GM19023 (cell line): ENCODE data around the gene UNC5C.
A peak's percentile ranks its signal among the peaks of the same experiment; 100 is the strongest.

Experiments
- ATAC-seq: cut with Tn5 transposase; IDR thresholded peaks from one replicate; pipeline ENCODE4 v1.9.1; 2021; ENCODE audit warnings: mild to moderate bottlenecking, moderate library complexity; ENCODE audit not compliant: unreplicated experiment

Gene UNC5C

GRCh38 chr4:95360906-95361695 is 187.7 kb downstream of the UNC5C start:
- no peak for ATAC-seq

DNA sequence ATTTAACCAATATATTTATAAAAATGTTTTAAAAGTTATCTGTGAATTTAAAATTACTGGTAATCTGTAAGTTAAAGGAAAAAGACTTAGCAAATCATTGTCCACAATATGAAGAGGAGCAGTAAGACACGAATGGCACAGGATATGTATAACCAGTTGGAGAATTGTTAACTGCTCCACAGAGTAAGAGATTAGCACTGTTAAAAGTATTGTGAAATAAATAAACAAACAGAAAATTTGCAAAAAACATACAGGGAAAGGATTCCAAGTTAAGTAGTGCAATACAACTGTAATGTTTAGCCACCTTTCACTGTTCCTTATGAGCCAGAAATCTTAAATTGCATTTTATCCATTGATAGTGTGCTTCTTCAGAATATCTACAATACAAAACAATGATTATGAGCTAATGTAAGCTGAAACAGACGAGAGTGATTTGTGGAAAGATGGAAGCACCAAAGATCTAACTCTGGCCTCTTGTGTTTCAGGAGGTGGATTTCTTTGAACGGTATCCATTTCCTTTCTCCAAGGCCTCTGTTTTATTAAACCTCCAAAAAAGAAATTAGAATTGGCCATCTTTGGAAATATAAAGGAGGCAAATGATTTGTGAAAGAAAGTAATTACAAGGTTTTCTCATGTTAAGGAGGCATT is 188.4 kb downstream of the UNC5C start:
- ATAC-seq, result no peak

GRCh38 chr4:95358421-95358820 is 190.4 kb downstream of the UNC5C start:
- no peak for ATAC-seq

DNA sequence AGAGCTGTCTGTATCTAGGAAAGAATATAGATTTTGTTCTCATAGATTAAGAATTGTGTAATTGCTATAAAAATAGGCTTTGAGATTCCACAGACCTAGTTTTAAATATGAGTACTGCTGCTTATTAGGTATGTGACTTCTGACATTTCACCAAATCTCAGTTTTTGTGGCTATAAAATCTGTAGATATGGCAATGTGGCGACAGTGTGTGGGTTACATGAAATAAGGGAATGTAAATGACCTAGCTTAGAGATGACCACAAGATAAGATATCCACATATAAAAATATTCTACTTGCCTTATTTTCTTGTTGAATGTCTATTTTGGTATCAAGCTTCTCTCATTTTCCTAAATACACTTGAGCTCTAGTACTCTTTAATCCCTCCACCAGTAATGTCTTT is 193.8 kb downstream of the UNC5C start:
- ATAC-seq, result no peak

- no peak for ATAC-seq
Measured at GRCh38 chr4:95348418-95348817, 200.4 kb downstream of the UNC5C start.

- ATAC-seq, result no peak
Measured at GRCh38 chr4:95343235-95343634, 205.5 kb downstream of the UNC5C start.

DNA sequence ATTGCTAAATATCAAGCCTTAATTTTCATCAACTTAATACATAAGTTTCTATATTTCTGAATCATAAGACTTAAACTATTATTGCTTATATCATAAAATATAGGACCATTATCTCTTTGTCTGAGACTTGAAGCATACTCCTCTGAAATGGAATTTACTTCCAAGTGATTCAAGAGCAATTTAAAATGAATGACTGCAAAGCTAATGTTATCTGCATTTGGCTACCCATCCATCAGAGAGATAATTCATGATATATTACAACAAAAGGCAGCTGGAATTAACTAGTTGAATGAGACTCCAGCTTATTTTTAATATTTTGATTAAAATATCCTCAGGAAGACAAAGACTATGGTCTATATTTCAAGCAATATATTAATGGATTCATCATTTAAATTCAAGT is 208.6 kb downstream of the UNC5C start:
- ATAC-seq, result no peak

GRCh38 chr4:95325665-95326064 is 223.1 kb downstream of the UNC5C start:
- ATAC-seq, result no peak

GRCh38 chr4:95319169-95319568 is 229.6 kb downstream of the UNC5C start:
- no peak for ATAC-seq

DNA sequence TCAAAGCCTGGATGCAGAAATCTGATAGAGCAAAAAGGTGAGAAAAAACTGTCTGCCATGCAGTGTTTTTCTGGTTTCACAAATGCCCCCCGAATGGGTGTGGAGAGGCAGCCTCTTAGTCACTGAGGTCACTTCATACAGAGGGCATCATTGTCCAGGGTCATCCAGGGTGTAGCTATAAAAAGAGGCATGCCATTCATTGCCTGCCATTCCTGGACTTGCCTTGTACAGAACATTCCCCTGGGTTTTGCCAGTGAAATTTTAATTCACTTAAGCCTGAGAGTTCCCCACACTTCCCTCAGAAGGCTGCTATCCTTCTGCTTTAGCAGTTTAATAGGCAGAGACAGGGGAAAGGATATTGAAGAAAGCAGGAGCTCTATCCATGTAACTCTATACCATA is 230.3 kb downstream of the UNC5C start:
- ATAC-seq, result no peak

GRCh38 chr4:95318044-95318443 is 230.7 kb downstream of the UNC5C start:
- no peak for ATAC-seq

DNA sequence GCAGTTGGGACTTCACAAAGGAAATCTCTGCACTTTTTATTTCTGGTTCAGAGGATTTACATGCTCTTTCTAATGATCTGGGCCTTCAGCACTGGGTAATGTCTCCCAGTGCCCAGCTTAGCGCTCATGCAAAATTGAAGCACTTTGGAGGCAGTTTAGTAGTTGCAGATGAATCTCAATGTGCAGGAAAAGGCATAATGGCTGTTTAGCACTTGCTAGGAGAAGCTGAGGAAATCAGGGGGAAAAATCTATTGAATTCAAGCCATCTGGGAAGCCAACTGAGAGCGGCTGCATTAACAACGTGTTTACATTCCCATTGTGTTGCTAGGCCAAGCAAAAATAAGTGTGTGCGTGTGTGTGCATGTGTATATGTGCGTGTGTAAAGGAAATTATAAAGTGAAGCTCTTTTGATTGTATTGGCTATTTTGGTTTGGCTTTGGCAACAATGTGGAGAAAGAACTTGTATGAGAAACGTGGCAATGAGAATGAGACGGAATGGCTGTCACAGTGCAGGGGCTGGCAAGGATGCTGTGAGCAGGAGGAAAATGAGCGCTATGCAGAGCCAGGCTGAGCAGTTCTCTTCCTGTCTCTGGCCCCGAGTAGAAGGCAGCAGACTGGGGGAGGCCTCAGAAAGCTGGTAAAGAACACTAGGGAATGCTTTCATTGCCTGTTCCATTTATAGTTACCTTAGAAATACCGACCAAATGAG is 231.5 kb downstream of the UNC5C start:
- no peak for ATAC-seq

- no peak for ATAC-seq
Measured at GRCh38 chr4:95314573-95314972, 234.2 kb downstream of the UNC5C start.

GRCh38 chr4:95304898-95305297 is 243.9 kb downstream of the UNC5C start:
- no peak for ATAC-seq

DNA sequence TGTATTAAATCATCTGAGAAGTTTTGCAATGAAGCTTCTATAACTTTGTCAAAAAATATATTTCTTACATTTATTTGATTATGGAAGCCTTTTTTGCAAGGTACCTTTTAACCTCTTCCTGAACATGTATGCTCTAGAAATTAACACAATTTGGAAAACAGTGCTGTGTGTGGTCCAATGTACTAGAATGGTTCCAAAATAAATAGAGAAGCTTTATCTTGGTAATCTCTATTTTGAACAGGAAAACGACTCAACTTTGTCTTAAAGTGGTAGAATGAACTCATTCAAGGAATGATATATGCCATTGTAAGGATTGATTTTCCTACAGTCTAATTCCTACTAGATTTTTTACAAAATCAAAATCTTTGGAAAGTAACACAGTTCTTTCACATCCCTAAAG is 248.5 kb downstream of the UNC5C start:
- ATAC-seq, result no peak

DNA sequence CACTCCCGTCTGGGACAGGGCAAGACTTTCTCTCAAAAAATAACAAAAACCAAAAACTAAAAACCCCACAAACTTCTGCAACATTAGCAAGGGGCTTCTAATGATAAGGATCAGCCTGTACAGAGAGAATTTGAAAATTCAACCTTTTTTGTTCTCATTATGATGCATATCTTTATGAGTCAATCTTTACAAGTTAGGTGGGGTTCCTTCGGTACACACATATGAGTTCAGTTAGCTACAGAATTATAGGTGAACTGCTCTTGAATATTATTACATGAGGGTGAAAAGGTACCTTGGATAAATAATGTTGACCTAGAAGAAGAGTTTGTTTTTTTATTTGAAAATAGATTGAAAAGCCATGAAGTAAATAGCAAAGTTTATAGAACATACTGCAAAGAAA is 252.7 kb downstream of the UNC5C start:
- no peak for ATAC-seq

DNA sequence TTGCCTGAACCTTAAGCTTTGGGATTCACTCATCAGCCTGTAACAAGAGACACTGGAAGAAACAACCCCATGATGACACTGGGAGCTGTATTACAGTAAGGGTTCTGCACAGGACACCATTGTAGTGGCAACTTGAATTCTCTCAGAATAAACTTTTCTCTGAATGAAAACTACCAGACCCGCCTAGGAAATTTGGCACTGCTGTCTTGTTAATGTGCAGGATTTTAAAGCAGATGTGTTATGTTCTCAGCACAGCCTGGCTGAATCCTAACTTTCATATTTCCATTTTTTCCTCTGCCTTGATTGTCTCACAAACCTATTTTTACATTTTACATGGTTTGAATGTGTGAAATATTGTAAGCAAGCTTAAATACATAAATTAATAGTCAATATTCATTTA is 253.6 kb downstream of the UNC5C start:
- ATAC-seq, result no peak

- ATAC-seq, result no peak
Measured at GRCh38 chr4:95294321-95294720, 254.5 kb downstream of the UNC5C start.

DNA sequence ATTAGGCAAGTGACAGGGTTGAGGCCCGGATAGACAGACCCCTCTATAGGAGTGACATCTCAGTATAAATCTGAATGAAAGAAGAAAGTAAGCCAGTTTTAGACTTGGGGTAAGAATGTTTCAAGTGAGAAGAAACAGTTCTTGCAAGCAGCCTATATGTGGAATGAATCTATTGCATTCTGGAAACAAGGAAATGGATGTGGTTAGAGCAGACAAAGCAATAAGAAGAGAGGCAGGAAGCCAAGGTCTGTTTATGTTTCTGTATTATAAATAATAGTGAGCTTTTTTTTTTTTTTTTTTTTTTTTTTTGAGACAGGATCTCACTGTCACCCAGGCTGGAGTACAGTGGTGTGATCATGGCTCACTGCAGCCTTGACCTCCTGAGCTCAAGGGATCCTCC is 255.8 kb downstream of the UNC5C start:
- no peak for ATAC-seq

GRCh38 chr4:95290702-95291101 is 258.1 kb downstream of the UNC5C start:
- no peak for ATAC-seq

DNA sequence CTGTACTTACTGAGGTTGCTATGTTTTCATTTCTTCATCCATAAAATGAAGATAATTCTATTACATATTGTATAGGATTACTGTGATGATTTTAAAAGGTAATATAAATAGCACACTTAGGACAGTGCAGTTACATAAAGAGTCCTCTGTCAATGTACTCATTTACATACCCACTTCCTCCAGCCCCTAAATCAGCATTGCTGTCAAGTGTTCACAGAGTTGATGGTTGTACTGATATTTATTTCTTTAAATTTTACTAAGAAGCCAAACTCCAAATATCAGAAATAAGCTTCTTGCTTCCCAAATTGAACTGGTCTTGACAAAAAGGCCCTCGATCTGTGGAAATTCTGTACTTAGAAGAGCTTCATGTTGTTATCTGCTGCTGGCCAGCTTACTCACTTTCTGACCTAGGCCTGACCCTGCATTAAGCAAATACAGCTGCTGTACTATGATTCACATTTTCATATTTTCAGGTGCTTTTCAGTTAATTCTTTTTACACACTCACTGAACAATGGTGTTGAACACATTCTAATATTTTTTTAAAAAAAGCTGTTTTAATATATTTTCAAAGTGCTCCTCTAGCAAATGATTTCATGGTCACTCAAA is 259.6 kb downstream of the UNC5C start:
- ATAC-seq, result peak; percentile 74

DNA sequence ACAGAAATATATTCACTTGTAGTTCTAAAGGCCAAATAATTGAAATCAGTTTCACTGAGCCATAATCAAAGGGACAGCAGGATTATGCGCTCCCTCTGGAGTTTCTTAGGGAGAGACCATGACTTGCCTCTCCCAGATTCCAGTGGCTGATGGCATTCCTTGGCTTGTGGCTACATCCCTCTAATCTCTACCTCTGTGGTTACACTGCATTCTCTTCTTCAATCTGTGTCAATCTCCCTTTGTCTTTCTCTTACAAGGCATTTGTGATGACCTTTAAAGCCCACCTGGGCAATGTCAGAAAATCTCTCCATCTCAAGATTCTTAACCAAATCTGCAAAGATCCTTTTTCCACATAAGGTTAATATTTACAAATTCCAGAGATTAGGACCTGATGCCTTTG is 260.2 kb downstream of the UNC5C start:
- ATAC-seq, result no peak
